Thymus (tissue), 11 donors: Measurements from ENCODE around the gene KPNA3. TPM values are rescaled to one million over a fixed set of nuclear protein-coding genes. Genes with fewer than 3 reads are reported as not detected.

Experiments
- DNase-seq, 9 donors: peaks; one replicate each; pipeline ENCODE4 v3.0.0-alpha.2; 2013; ENCODE audit warnings: low spot score in 9 of 9, low read depth in 6 of 9, missing footprints in 1 of 9
- H3K27ac ChIP-seq, 2 donors: one replicate each; pipeline ENCODE4 v1.5.1; 2013; ENCODE audit warnings: control low read depth in 1 of 2, low read depth in 1 of 2, low read length in 1 of 2, mild to moderate bottlenecking in 1 of 2, moderate library complexity in 1 of 2
- H3K27me3 ChIP-seq, 2 donors: one replicate each; pipeline ENCODE4 v1.5.1; 2013; ENCODE audit warnings: low read length in 1 of 2; ENCODE audit not compliant: control insufficient read depth in 2 of 2, insufficient read depth in 1 of 2
- H3K36me3 ChIP-seq, 2 donors: one replicate each; pipeline ENCODE4 v1.5.1; 2013; ENCODE audit warnings: low read length in 1 of 2, mild to moderate bottlenecking in 1 of 2, moderate library complexity in 1 of 2; ENCODE audit not compliant: control insufficient read depth in 2 of 2, insufficient read depth in 2 of 2
- H3K4me1 ChIP-seq, 2 donors: one replicate each; pipeline ENCODE4 v1.5.1; 2013; ENCODE audit warnings: low read length in 2 of 2; ENCODE audit not compliant: control insufficient read depth in 2 of 2, insufficient read depth in 2 of 2
- H3K4me3 ChIP-seq, 2 donors: one replicate each; pipeline ENCODE4 v1.5.1; 2013; ENCODE audit warnings: low read length in 2 of 2, control low read depth in 1 of 2, mild to moderate bottlenecking in 1 of 2
- H3K9me3 ChIP-seq, 2 donors: one replicate each; pipeline ENCODE4 v1.5.1; 2013; ENCODE audit warnings: low read length in 1 of 2, mild to moderate bottlenecking in 1 of 2; ENCODE audit not compliant: control insufficient read depth in 2 of 2, insufficient read depth in 1 of 2
- WGBS: extraction: QIAGEN DNeasy Blood & Tissue Kit; methylation state at CpG from one replicate; pipeline ENCODE4 v1.1.7; 2013; 5-methylcytosine and 5-hydroxymethylcytosine counted together
- polyA plus RNA-seq: library from polyadenylated mRNA; stranded (reverse); fragments of 200-250 nt; gene quantifications from one replicate; pipeline ENCODE4 v1.2.3, GENCODE V29; 2013
- total RNA-seq: library from RNA; stranded (reverse); fragments of 120-200 nt; gene quantifications from one replicate; pipeline ENCODE4 v1.2.4, GENCODE V29; 2013
- donor health status: healthy.

KPNA3 gene
- total and polyA plus RNA-seq, 2 donors = 17.5 to 26.2 TPM

DNA sequence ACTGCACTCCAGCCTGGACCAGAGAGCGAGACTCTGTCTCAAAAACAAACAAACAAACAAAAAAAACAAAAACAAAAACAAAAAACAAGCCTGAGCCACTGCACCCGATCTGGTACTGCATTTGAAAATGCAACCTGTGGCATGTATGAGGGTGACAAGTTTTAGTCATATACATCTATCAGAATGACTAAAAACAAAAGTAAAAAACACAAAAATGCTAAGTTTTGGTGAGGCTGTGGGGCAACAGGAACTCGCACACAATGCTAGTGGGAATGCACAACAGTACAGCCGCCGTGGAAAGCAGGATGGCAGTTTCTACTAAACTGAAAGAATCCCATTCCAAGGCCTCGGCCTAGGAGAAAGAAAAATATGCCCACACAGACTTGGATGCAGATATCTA, 109.0 kb downstream of the KPNA3 start:
- Histone ChIP-seq H3K27ac (no peak overlapping the region), H3K9me3 (no peaks in the 10 kb centered on the region), H3K36me3 (peaks cover 3 to 12% of the 10 kb centered on the region in 2 donors), H3K27me3 (no peaks in the 10 kb centered on the region), H3K4me3 (no peak overlapping the region), H3K4me1 (peaks cover 0 to 6% of the 10 kb centered on the region in 2 donors)
- WGBS = 90% methylated on average over 6 of the region's 6 CpGs
- DNase-seq = no peak

DNA sequence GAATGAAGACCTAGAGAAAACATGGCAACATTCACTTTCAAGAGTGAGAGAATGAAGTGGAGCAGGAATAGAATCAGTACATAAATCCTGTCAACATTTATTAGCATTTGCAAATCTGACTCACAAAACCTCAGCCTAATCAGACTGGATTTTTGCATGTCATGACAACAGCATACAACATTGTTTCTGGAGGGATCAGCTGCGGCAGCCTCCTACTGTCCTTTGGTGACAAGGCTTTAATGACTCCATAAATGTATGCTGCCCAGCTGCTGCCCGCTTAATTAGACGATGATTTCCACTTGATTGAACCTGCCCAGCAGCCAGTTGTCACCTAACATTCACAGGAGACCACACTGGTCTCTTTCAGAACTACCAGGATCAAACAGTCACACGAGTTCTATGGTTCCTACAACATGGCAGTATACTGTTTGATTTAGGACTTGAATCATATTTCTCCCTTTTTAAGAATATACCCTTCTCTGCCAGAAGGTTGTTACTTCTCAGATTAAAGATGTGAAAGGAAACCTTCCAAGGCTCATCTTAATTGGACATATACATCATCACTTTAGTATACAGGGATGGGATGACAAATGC, 110.5 kb downstream of the KPNA3 start:
- peaks cover 3 to 10% of the 10 kb centered on the region in 2 donors for H3K36me3 ChIP-seq
- H3K27me3 ChIP-seq = no peaks in the 10 kb centered on the region
- H3K9me3 ChIP-seq = no peaks in the 10 kb centered on the region
- H3K4me1 ChIP-seq = peaks cover 0 to 6% of the 10 kb centered on the region in 2 donors
- H3K27ac ChIP-seq = no peak overlapping the region
- WGBS = 94% methylated on average over 4 of the region's 4 CpGs
- no peak for DNase-seq
- H3K4me3 ChIP-seq = no peak overlapping the region

GRCh38 chr13:49679246-49679645, 113.2 kb downstream of the KPNA3 start:
- H3K4me3 ChIP-seq = no peak overlapping the region
- no peaks in the 10 kb centered on the region for H3K27me3 ChIP-seq
- peak in 3 of 9 donors; percentile 19 to 53 (median 36) for DNase-seq
- H3K27ac ChIP-seq = no peak overlapping the region
- 75% methylated on average over 3 of the region's 3 CpGs for WGBS
- H3K4me1 ChIP-seq = peaks cover 0 to 6% of the 10 kb centered on the region in 2 donors
- H3K36me3 ChIP-seq = peaks cover 0 to 7% of the 10 kb centered on the region in 2 donors
- no peaks in the 10 kb centered on the region for H3K9me3 ChIP-seq

DNA sequence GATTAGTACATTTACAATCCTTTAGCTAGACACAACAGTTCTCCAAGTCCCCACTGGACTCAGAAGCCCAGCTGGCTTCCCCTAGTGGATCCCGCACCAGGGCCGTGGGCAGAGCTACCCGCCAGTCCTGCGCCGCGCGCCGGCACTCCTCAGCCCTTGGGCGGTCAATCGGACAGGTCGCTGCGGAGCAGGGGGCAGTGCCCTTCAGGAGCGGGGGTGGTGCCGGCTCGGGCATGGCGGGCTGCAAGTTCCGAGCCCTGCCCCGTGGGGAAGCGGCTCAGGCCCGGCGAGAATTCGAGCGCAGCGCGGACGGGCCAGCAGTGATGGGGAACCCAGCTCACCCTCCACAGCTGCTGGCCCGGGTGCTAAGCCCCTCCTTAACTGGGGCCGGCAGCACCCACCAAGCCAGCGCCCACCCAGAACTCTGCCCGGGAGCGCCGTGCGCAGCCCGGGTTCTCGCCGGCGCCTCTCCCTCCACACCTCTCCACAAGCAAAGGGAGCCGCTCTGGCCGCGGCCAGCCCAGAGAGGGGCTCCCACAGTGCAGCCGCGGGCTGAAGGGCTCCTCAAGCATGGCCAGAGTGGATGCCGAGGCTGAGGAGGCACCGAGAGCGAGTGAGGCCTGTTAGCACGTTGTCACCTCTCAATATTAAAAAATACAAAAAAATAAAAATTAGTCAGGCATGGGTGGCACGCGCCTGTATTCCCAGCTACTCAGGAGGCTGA, 114.1 kb downstream of the KPNA3 start:
- H3K27me3 ChIP-seq = no peaks in the 10 kb centered on the region
- no peak overlapping the region for H3K4me3 ChIP-seq
- 97% methylated on average over 48 of the region's 48 CpGs for WGBS
- peaks cover 0 to 6% of the 10 kb centered on the region in 2 donors for H3K4me1 ChIP-seq
- H3K9me3 ChIP-seq = no peaks in the 10 kb centered on the region
- peaks cover 0 to 7% of the 10 kb centered on the region in 2 donors for H3K36me3 ChIP-seq
- no peak overlapping the region for H3K27ac ChIP-seq
- no peak for DNase-seq

GRCh38 chr13:49676581-49677298, 115.7 kb downstream of the KPNA3 start:
- Histone ChIP-seq H3K27me3 (no peaks in the 10 kb centered on the region), H3K4me3 (no peak overlapping the region), H3K36me3 (peaks cover 0 to 5% of the 10 kb centered on the region in 2 donors), H3K4me1 (peaks cover 0 to 6% of the 10 kb centered on the region in 2 donors), H3K9me3 (no peaks in the 10 kb centered on the region), H3K27ac (no peak overlapping the region)
- 98% methylated on average over 6 of the region's 6 CpGs for WGBS
- DNase-seq = no peak

DNA sequence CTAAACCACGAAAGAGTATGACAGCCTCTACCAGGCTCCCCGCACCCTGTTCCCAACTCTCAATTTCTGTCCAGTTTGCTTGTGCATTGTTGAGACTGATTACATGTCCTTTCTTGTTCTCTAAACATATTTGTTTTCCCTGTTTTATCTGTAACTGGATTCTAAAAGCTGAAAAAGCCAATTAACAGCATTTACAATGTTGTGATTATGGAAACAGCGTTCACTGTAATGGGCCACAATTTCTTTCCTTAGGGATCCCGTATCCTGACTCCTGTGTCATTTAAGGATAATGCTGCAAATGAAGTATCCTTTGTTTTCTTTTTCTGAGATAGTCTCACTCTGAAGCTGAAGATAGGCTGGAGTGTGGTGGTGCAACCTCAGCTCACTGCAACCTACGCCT, 121.7 kb downstream of the KPNA3 start:
- Histone ChIP-seq H3K9me3 (no peaks in the 10 kb centered on the region), H3K27me3 (no peaks in the 10 kb centered on the region), H3K4me3 (no peak overlapping the region), H3K36me3 (peaks cover 5 to 12% of the 10 kb centered on the region in 2 donors), H3K4me1 (no peaks in the 10 kb centered on the region), H3K27ac (no peak overlapping the region)
- 87% methylated on average over 5 of the region's 5 CpGs for WGBS
- no peak for DNase-seq

- Histone ChIP-seq H3K36me3 (peaks cover 5 to 15% of the 10 kb centered on the region in 2 donors), H3K4me3 (no peak overlapping the region), H3K27me3 (no peaks in the 10 kb centered on the region), H3K9me3 (no peaks in the 10 kb centered on the region), H3K27ac (no peak overlapping the region), H3K4me1 (no peaks in the 10 kb centered on the region)
- WGBS = 92% methylated on average over 5 of the region's 5 CpGs
- peak in 3 of 9 donors; percentile 37 to 60 (median 55) for DNase-seq
These were observed 122.7 kb downstream of the KPNA3 start for GRCh38 chr13:49669735-49670309.

GRCh38 chr13:49667773-49668172, 124.7 kb downstream of the KPNA3 start:
- Histone ChIP-seq H3K27ac (no peak overlapping the region), H3K27me3 (no peaks in the 10 kb centered on the region), H3K4me1 (no peaks in the 10 kb centered on the region), H3K9me3 (no peaks in the 10 kb centered on the region), H3K36me3 (peaks cover 5 to 15% of the 10 kb centered on the region in 2 donors), H3K4me3 (no peak overlapping the region)
- WGBS = 96% methylated on average over 2 of the region's 2 CpGs
- no peak for DNase-seq

- no peaks in the 10 kb centered on the region for H3K27me3 ChIP-seq
- no peak overlapping the region for H3K27ac ChIP-seq
- no peak overlapping the region for H3K4me3 ChIP-seq
- DNase-seq = no peak
- H3K4me1 ChIP-seq = no peaks in the 10 kb centered on the region
- 96% methylated on average over 4 of the region's 4 CpGs for WGBS
- no peaks in the 10 kb centered on the region for H3K9me3 ChIP-seq
- peaks cover 5 to 15% of the 10 kb centered on the region in 2 donors for H3K36me3 ChIP-seq
These were observed 127.9 kb downstream of the KPNA3 start for GRCh38 chr13:49664606-49665005.
